Tibial artery (tissue), 4 donors: ENCODE measurements around the gene NUDT11.
"Not testable (repeated sequence)": the region's sequence is repeated elsewhere in the genome, so short reads cannot be mapped to it uniquely, and the experiment has no call there.

ENCODE experiments used
- DNase-seq, 2 donors: peaks; one replicate each; pipeline ENCODE4 v3.0.0-alpha.2; 2019
- H3K27ac ChIP-seq, 2 donors: fragments of 200-600 bp; sonication (generic) in 1 of 2; 1 replicate in 1 of 2; 2 replicates in 1 of 2; pipeline ENCODE4 v1.5.1; 2018 to 2019; ENCODE audit warnings: mild to moderate bottlenecking in 1 of 2
- H3K27me3 ChIP-seq, 2 donors: fragments of 200-600 bp; sonication (generic) in 1 of 2; one replicate each; pipeline versions ENCODE4 v1.5.1 to v1.6.0; 2016 to 2019
- H3K36me3 ChIP-seq, 3 donors: fragments of 200-600 bp; sonication (generic) in 2 of 3; one replicate each; pipeline ENCODE4 v1.5.1; 2016 to 2019; ENCODE audit warnings: mild to moderate bottlenecking in 2 of 3
- H3K4me1 ChIP-seq, 4 donors: fragments of 200-600 bp; sonication (generic) in 2 of 4; 1 replicate in 3 of 4; 2 replicates in 1 of 4; pipeline ENCODE4 v1.5.1; 2016 to 2019
- H3K4me3 ChIP-seq, 2 donors: fragments of 200-600 bp; sonication (generic) in 1 of 2; 1 replicate in 1 of 2; 2 replicates in 1 of 2; pipeline ENCODE4 v1.5.1; 2018 to 2019; ENCODE audit warnings: mild to moderate bottlenecking in 2 of 2
- H3K9me3 ChIP-seq, 3 donors: fragments of 200-600 bp; sonication (generic) in 1 of 3; one replicate each; pipeline ENCODE4 v1.5.1; 2016 to 2019
- intact Hi-C: fragments of 100-400 bp; cut with DNase I; formaldehyde crosslinking; loops from one replicate; pipeline ENCODE4 v1.15.0; 2023; ENCODE audit warnings: low total_unique reads
- TF ChIP-seq, protein P1 (sequence below), 2 experiments: fragments of 200-600 bp in 1 of 2; fragments of 450-650 bp in 1 of 2; IDR thresholded peaks; one replicate each; pipeline ENCODE4 v1.5.1; 2017 to 2019; ENCODE audit warnings: antibody characterized with exemption in 2 of 2, mild to moderate bottlenecking in 1 of 2, moderate library complexity in 1 of 2

NUDT11 gene

DNA sequence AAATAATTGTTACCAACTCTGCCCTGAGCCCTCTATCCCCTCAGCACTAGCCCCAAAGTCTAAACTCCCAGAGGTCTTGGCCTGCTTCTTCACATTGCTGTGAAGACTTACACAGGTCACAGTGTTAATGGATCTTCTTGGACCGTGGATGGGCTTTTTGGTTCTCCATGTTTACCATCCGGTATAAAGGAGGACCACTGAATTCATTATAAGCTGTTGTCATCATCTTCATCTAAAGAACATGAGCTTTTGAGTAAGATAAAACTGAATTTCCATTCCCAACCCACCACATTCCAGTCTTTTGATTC, 8.5 kb downstream of the NUDT11 start:
- H3K27me3 ChIP-seq = no peaks in the 10 kb centered on the region
- H3K4me3 ChIP-seq = no peak overlapping the region
- H3K4me1 ChIP-seq = no peaks in the 10 kb centered on the region
- intact Hi-C loops = no loop called here
- no peak overlapping the region for H3K27ac ChIP-seq
- no peaks in the 10 kb centered on the region for H3K36me3 ChIP-seq
- H3K9me3 ChIP-seq = no peaks in the 10 kb centered on the region
- DNase-seq = no peak
- TF ChIP-seq, protein P1, sequence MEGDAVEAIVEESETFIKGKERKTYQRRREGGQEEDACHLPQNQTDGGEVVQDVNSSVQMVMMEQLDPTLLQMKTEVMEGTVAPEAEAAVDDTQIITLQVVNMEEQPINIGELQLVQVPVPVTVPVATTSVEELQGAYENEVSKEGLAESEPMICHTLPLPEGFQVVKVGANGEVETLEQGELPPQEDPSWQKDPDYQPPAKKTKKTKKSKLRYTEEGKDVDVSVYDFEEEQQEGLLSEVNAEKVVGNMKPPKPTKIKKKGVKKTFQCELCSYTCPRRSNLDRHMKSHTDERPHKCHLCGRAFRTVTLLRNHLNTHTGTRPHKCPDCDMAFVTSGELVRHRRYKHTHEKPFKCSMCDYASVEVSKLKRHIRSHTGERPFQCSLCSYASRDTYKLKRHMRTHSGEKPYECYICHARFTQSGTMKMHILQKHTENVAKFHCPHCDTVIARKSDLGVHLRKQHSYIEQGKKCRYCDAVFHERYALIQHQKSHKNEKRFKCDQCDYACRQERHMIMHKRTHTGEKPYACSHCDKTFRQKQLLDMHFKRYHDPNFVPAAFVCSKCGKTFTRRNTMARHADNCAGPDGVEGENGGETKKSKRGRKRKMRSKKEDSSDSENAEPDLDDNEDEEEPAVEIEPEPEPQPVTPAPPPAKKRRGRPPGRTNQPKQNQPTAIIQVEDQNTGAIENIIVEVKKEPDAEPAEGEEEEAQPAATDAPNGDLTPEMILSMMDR (IDR thresholded peaks at IDR 0.05) = no peak

DNA sequence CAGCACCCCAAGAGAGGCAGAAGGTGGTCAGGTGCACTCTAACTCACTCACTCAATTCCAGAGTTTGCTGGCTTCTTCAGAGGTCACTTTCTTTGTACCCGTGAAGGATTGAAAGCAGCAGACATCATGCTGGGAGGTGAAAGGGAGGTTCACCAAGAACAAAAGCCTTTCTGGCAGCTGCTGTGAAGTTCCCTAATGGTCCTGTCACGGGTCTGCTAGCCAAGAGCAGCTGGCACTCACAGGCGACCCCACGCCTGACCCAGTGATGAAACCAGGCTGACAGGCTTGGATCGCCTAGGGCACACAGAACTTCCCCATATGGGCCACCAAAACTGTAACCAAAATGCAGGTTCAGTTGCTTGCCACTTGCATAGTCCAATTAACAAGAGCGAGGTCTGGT, 11.8 kb downstream of the NUDT11 start:
- Histone ChIP-seq H3K4me3 (no peak overlapping the region), H3K36me3 (no peaks in the 10 kb centered on the region), H3K27ac (no peak overlapping the region), H3K27me3 (no peaks in the 10 kb centered on the region), H3K9me3 (no peaks in the 10 kb centered on the region), H3K4me1 (no peaks in the 10 kb centered on the region)
- DNase-seq = no peak
- intact Hi-C loops = no loop called here
- TF ChIP-seq, protein P1 (IDR thresholded peaks at IDR 0.05) = no peak

DNA sequence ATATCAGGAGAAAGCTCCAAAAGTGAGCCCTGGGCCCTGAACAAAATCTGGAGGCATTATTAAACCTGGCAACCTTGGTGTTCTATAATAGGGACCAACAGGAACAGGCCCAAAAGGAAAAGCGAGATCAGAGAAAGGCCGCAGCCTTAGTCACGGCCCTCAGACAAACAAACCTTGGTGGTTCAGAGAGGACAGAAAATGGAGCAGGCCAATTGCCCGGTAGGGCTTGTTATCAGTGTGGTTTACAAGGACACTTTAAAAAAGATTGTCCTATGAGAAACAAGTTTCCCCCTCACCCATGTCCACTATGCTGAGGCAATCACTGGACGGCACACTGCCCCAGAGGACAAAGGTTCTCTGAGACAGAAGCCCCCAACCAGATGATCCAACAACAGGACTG, 14.0 kb downstream of the NUDT11 start:
- H3K9me3 ChIP-seq, H3K27me3 ChIP-seq, intact Hi-C loops, H3K4me1 ChIP-seq, DNase-seq, H3K36me3 ChIP-seq, H3K27ac ChIP-seq, H3K4me3 ChIP-seq: not testable (repeated sequence)

DNA sequence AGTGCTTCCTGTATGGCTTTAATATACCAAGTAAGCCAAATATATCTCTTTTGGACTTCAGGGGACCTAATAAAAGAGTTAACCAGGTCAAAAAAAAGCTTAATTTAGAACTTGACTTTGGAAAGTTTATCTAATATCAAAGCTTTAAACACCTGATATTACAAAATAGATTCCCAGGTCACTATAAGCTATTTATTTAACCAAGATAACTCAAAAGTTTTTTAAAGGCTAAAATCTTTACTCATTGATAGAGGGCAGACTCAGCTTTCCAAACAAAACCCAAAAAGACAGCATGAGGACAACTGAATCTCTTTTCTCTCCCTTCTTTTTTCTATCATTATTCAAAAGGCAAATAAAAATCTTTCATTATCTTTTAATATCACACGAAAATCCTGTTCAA, 19.5 kb downstream of the NUDT11 start:
- H3K27ac ChIP-seq = no peak overlapping the region
- TF ChIP-seq, protein P1 (IDR thresholded peaks at IDR 0.05) = no peak
- no peak overlapping the region for H3K4me3 ChIP-seq
- no peaks in the 10 kb centered on the region for H3K27me3 ChIP-seq
- no peaks in the 10 kb centered on the region for H3K9me3 ChIP-seq
- H3K4me1 ChIP-seq = no peaks in the 10 kb centered on the region
- no peaks in the 10 kb centered on the region for H3K36me3 ChIP-seq
- intact Hi-C loops = no loop called here
- DNase-seq = no peak

DNA sequence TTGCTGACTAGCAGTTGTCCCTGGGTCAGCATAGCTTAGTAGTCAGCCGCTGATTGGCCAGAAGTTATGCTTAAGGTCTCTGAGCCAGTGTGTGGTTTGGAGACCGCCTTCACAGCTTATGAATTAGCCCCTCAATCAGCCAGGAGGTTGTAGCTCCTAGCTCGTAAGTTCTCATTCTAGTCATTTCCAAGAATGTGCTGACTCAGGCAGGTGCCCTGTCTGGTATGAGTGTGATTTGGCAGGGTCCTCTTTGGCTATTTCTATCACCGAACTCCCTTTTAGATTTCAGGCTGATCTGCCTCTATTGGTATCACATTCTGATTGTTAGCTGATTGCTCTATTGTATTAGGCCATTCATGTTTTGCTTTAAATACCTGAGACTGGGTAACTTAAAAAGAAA, 33.1 kb downstream of the NUDT11 start:
- no peaks in the 10 kb centered on the region for H3K9me3 ChIP-seq
- H3K36me3 ChIP-seq = no peaks in the 10 kb centered on the region
- intact Hi-C loops = no loop called here
- no peak overlapping the region for H3K4me3 ChIP-seq
- H3K27me3 ChIP-seq = no peaks in the 10 kb centered on the region
- no peaks in the 10 kb centered on the region for H3K4me1 ChIP-seq
- no peak for DNase-seq
- H3K27ac ChIP-seq = no peak overlapping the region
- TF ChIP-seq, protein P1 (IDR thresholded peaks at IDR 0.05) = no peak

DNA sequence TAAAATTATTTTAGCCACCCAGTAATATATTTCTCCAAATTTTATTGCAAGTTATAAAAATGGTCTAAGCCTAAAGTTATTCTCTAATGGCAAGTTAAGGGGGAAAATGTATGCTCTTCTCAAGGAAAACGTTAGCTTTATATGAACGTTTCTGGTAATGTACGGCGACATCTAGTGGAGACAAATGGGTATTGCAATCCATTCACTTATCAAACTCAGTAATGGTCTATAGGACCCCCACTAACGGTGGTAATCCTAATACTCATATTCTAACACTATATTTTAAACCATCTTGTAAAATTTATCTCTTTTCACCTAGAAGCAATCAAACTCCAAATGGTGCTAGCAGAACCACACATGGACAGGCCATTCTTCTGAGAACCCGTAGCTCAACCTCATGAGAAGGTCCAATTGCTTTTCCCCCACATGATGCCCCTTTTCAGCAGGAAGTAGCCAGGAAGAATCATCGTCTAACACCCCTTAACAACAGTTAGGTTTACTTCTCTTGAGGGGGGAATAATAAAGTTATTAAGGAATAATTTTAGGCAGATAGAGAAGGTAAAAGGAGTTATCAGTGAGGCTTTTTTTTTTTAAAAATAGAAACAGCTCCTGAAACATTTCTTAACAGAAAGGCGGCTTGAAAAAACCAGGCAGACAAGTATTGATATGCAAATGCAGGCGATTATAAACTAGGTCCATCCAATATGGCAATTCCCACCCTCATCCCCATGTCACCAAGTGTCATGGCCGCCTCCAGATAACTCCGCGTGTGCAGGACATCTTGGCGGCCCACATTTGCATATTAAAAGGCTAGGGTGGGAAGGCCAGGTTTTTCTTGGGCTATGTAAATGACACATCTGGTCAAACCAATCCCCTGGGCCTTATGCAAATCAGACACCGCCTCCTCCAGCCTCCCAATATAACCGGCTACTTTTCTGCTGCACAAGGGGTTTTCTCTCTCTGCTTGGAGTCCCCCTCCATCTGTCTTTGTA, 35.0 kb downstream of the NUDT11 start:
- H3K27me3 ChIP-seq = no peaks in the 10 kb centered on the region
- no peaks in the 10 kb centered on the region for H3K36me3 ChIP-seq
- H3K27ac ChIP-seq = no peak overlapping the region
- DNase-seq = no peak
- H3K4me3 ChIP-seq = no peak overlapping the region
- TF ChIP-seq, protein P1 (IDR thresholded peaks at IDR 0.05) = peak; percentile 49 to 66
- H3K4me1 ChIP-seq = no peaks in the 10 kb centered on the region
- no peaks in the 10 kb centered on the region for H3K9me3 ChIP-seq
- intact Hi-C loops = no loop called here
